HG02623 (cell line): ENCODE data around the gene SMIM33.
"Not testable (repeated sequence)": the region's sequence is repeated elsewhere in the genome, so short reads cannot be mapped to it uniquely, and the experiment has no call there.

Experiments
- ATAC-seq: cut with Tn5 transposase; IDR thresholded peaks from one replicate; pipeline ENCODE4 v1.9.1; 2021; ENCODE audit warnings: moderate library complexity; ENCODE audit not compliant: unreplicated experiment

Gene SMIM33

GRCh38 chr5:139456776-139457175, 14.0 kb upstream of the SMIM33 start:
- ATAC-seq = no peak

DNA sequence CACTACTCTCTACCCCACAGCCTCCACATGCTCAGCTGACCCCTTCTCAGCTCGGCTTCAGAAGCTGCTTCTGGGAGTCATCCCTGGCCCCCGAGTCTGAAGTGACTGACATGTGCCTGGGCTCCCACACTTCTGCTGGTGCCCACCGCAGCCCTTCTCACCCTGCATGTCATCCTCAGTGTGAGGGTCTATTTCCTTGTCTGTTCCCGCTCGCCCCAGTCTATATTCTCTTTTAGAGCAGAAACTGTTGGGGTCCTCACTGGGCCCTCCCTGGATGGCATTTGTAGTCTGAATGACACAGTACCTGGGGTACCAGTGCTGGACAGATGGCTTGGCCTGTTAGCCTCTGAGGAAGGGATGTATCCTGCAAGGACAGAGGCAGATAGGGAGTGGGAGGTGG, 13.6 kb upstream of the SMIM33 start:
- no peak for ATAC-seq

- ATAC-seq = peak; percentile 35
These were observed 13.0 kb upstream of the SMIM33 start for GRCh38 chr5:139457653-139458306.

DNA sequence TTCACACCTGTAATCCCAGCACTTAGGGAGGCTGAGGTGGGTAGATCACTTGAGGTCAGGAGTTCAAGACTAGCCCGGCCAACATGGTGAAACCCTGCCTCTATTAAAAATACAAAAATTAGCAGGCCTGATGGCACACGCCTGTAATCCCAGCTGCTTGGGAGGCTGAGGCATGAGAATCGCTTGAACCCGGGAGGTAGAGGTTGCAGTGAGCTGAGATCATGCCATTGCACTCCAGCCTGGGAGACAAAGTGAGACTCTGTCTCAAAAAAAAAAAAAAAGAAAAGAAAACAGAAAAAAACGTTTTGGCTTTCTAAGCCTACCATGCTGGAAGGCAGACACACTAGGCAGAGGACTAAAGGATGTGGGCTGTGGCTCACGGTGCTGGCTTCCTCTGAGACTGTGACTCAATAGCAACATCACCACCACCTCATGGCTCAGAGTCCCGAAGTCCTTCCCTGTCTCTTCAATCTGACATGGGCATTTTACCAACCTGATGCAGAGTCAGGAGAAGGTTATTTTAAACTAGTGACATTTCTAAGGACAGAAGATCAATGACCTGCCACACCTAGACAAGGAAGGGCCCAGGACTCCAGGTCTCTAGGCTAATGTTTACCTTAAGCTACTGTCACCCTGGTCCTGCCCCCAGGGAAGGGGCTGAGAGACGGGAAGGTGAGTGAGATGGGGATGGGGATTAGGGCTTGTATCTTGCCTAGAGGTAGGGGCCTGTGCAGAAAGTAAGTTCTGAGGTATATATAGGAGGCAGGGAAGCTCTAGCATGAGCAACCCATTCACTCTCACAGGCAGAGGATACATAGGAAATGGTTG, 12.0 kb upstream of the SMIM33 start:
- ATAC-seq = peak; percentile 65

DNA sequence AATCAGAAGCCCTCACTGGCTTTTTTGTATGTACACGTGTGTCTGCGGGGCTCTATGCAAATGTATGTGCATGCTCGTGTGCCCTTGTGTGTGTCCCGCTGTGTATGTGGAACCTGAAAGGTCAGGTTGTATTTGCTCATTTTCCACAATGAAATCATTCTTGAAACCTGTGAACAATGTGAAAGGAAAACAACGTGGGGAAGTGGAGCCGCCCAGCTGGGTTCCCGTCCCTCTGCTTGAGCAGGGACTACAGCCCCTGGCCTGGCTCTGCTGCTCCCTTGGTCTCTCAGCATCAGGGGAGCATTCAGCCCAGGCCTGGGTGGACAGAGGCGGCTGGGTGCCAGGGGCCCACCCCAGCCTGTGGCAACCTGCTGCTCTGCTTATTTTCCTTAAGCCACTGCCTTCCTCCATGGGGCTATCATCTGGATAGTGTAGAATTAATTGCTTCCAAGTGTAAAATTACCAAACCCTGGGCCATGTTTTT, 11.3 kb upstream of the SMIM33 start:
- ATAC-seq = no peak

- ATAC-seq = no peak
These were observed 10.3 kb upstream of the SMIM33 start for GRCh38 chr5:139460455-139460854.

GRCh38 chr5:139461176-139461575, 9.6 kb upstream of the SMIM33 start:
- no peak for ATAC-seq

DNA sequence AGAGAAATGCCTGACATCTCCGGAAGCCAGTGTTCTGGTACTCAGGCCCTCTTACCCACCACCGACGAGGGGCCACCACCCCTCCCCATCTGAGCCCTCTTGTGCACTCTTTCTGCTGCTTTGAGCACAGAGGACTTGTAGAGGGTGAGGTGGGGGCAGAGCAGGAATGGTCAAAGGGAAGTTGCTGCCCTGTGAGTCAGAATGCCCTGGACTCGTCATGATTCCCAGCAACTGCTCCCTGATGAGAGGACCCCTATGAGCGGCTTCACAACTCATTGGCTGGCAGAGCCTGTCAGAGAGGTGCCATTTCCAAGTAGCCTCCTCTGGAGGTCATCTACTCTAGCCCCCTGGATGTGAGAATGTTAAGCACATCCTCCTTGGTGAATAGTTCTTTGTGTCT, 9.1 kb upstream of the SMIM33 start:
- no peak for ATAC-seq

GRCh38 chr5:139462586-139463276, 8.1 kb upstream of the SMIM33 start, which contains the start of gene ECSCR:
ECSCR (minus strand) TSS chr5:139462743; CDS start chr5:139462670, 73 bp downstream.
- ATAC-seq = no peak

DNA sequence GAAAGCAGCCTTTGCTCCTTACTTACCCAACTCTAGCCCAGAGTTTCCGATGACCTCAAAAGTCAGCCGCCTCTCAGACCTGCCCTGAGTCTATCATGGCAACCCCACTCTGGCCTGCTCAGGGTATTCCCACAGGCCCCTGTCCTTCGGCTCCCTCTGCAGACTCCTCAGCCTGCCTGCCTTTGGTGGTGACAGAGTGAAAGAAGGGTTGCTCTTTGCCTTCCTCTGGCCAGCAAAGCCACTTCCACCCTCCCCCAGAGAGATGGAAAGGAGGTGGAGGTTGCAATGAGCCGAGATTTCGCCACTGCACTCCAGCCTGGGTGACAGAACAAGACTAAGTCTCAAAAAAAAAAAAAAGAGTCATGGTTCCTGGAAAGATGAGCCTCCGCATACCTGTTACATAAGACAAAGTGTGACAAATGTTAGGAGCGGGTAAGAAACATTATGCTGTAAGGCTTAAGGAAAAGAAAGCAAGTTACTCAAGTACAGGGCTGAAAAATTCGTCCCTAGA, 2.3 kb upstream of the SMIM33 start:
- ATAC-seq = no peak

GRCh38 chr5:139472386-139473030, 1.7 kb downstream of the SMIM33 start:
- ATAC-seq = no peak

DNA sequence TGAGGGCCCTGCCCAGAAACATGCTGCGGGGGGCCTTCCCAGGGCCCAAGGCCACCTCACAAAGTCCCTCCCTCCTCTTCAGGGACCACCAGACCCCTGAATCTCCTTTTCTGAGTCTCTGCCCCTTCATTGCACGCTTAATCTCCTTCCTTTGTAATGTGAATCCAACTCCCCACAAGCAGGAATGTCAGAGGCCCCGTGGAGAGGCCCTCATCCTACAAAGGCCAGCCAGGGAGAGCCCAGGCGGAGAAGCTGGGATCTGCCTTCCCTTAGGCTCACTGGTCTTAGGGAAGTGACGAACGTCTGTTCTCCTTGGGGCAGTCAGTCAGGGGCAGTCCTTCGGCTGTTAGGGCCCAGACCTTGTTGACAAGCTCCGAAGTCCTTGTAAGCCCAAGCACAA, 2.3 kb downstream of the SMIM33 start:
- ATAC-seq = no peak

- no peak for ATAC-seq
These were observed 2.8 kb downstream of the SMIM33 start for GRCh38 chr5:139473565-139473964.

GRCh38 chr5:139474890-139475791, 4.3 kb downstream of the SMIM33 start:
- ATAC-seq = no peak

DNA sequence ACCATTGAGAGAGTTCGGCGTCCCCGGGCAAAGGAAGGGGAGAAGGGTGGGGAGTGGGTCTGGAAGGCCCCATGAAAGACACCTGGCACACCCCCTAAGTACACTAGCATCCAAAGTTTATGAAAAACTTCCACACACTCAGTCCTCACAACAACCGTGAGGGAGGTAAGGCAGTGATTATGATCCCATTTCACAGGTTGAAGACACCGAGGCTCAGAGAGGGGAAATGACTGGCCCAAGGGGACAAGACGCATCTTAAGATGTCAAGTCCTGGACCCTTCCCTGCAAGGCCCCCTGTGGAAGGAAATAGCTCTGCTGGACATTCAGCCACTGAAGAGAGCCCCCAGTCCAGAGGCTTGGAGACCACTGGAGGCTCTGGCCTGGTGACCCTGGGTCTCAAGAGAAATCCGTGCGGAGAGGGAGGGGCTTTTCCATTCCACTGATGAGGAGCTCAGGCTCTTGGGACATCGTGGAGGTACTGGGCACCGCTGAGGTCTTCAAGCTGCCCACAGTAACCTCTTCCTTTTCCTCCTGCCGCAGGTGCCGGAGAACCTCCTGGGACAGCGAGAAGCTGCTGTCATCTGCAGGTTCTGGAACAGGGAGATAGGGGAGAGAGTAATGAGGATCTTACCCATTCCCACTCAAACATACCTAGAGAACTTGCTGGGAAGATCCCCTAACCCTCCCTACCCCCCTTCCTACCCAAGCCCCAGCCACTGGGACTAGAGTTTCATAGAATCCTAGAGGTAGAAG, 5.2 kb downstream of the SMIM33 start:
- no peak for ATAC-seq

DNA sequence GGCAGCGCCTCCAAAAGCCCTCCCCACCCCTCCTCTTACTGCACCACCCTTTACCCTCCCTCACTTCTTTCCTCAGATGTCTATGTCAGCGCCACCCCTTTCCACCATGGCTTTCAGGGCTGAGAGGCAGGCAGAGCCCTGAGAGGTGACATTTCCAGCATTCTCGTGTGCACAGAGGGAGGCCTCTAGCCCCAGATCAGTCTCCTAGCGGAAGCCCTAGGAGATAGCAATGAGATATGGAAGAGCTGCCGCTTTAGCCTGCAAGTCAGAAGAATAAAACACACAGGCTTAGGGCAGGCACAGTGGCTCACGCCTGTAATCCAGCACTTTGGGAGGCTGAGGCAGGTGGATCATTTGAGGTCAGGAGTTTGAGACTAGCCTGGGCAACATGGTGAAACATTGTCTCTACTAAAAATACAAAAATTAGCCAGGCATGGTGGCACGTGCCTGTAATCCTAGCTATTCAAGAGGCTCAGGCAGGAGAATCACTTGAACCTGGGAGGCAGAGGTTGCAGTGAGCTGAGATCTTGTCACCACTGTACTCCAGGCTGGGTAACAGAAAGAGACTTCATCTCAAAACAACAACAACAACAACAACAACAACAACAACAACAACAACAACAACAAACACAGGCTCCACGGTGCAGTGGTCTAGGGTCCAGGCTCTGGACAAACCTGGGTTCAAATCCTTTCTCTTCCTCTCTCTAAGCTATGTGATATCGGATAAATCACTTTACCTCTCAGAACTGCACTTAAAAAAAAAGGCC, 8.0 kb downstream of the SMIM33 start:
- not testable (repeated sequence) for ATAC-seq

DNA sequence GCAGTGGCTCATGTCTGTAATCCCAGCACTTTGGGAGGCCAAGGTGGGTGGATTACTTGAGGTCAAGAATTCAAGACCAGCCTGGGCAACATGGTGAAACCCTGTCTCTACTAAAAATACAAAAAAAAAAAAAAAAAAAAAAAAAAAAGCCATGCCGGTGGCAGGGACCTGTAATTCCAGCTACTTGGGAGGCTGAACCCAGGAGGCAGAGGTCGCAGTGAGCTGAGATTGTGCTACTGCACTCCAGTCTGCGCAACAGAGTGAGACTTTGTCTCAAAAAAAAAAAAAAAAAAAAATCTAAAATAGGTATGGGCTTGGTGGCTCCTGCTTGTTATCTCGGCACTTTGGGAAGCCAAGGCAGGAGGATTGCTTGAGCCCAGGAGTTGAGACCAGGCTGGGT, 8.9 kb downstream of the SMIM33 start:
- ATAC-seq = not testable (repeated sequence)

GRCh38 chr5:139481122-139481533, 10.3 kb downstream of the SMIM33 start:
- ATAC-seq = no peak
